HG02970 (cell line): ENCODE data around the gene ARHGEF7.

ENCODE experiments used
- ATAC-seq: cut with Tn5 transposase; IDR thresholded peaks from one replicate; pipeline ENCODE4 v1.9.1; 2021; ENCODE audit warnings: mild to moderate bottlenecking, moderate library complexity, moderate number of reproducible peaks; ENCODE audit not compliant: unreplicated experiment, low FRiP score

Gene ARHGEF7

DNA sequence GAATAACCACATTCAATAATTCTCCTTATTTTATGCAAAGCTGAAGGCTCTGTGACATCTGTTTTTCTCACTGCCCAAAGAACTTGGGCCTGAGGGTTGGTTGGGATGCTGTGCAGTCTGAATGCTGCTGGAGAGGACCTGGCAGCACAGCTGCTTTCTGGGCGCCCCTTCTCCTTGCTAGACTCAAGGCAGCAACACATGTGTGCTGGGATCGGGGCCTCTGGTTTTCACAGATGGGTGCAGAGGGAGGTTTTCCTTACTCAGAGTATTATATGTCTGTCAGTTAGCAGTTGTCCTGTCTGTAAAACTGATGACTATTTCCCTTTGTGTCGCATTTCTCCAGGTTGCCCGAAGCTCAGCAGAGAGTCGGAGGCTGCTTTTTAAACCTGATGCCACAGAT lies 152.1 kb downstream of the ARHGEF7 start:
- no peak for ATAC-seq

DNA sequence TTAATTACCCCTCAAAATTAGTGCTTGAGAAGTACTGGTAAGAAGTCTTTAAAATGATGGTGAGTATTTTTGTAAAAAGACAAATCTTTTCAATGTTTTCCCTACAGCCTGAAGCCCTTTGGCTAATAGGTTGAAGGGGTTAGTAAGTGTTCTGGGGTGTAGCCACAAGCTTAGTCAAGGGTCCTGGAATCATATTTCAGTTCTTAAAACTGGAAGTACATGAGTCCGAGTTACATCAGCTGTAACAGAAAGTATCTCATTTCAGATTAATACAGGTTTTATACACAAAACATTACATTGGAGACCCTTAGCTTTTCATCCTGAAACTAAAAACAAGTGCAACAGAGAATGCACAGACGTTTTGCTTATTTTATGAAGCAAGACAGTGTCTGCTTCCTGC lies 152.7 kb downstream of the ARHGEF7 start:
- ATAC-seq: no peak

GRCh38 chr13:111269508-111269907 lies 154.4 kb downstream of the ARHGEF7 start:
- no peak for ATAC-seq

DNA sequence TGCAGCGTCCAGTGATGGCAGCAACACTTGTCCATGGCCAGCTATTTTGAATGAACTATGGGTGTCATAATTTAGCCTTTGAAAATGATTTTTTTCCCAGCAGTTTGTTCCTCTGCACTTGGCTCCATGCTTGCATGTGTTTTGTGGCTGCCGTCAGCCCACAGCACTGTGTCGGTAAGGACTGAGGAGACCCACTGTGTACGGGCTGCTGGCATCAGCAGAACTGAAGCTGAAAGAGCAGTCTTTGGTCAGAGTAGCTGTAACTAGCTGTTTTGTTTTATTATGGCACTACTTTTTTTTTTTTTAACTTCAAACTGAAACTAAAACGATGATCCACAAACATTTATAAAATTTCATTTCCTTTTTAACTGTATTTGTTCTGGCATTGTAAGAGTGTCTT lies 155.0 kb downstream of the ARHGEF7 start:
- ATAC-seq: no peak

- no peak for ATAC-seq
Observed at GRCh38 chr13:111270765-111271698, 155.9 kb downstream of the ARHGEF7 start.

DNA sequence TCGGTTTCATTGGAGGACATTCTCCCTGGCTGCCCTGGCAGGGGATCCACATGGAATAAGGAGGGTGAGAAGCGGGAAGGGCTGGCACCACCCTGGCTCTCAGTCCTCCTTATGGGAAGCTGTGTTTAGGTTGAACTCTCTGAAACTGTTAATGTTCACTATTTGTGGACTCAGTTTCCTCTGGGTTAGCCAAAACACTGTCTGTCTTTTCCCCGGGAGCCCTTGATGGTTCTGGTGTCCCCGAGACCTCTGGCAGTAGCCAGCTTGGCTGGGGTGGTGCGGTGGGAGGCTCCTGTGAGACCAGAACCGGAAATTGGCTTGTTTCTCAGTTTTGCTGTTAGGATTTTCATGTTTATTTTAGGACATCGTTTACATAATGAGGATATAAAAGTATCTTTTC lies 157.0 kb downstream of the ARHGEF7 start:
- ATAC-seq: no peak

GRCh38 chr13:111275382-111275781 lies 160.3 kb downstream of the ARHGEF7 start:
- ATAC-seq: no peak

GRCh38 chr13:111275995-111276618 lies 161.0 kb downstream of the ARHGEF7 start:
- no peak for ATAC-seq

- no peak for ATAC-seq
Observed at GRCh38 chr13:111278258-111278657, 163.1 kb downstream of the ARHGEF7 start.

DNA sequence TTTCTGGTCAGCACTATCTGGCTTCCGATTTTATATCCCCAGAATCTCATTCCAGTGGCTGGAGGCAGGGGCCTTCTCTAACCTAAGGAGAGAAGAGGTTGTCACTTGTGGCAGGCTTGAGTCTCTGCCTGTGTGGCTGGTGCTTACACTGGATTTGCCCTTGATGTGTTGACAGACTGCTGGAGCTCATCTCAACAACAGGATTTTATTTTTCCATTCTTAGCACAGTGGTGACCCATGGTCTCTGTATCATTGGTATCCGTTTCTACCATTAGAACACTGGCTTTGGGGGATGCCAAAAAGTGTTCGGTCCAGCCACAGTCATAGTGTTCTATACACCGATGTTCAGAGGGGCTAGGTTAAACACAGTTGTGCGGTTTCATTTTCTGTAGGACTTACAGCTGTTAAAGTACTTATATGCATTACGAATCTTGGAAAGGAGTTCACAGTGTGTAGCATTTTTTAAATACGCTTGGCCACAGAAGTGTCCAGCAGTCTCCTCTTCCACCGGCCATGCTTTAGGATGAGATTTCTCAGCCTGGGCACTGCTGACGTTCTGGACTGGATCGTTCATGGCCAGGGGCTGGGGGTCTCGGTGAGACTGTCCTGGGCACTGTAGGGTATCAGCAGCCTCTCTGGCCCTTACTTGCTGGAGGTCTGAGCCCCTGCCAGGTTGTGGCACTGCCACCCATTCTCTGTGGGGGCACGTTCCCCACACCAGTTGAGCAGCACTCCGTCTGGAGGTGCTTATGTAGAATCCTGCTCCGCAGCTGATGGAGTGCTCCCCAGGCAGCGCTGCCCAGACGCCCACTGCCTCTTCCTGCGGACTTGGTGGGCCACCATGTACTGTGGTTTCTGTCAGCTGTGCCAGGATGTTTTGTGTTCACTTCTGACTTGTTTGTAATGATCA lies 163.9 kb downstream of the ARHGEF7 start:
- no peak for ATAC-seq

DNA sequence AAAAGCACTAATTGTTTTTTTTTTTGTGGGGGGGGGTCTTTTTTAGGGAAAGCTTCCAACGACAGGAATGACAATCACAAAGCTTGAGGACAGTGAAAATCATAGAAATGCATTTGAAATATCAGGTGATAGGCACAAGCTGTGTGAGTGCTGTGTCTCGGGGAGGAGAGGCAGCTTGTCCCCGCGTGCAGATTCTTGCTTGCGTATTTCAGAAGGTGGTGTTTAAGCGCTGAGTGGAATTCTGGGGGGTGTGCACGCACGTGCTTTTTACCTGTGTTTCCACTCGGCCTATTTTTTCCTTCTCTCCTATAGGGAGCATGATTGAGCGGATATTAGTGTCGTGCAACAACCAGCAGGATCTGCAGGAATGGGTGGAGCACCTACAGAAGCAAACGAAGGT lies 165.1 kb downstream of the ARHGEF7 start:
- ATAC-seq: no peak

- no peak for ATAC-seq
Observed at GRCh38 chr13:111280681-111281585, 165.8 kb downstream of the ARHGEF7 start.

- no peak for ATAC-seq
Observed at GRCh38 chr13:111281751-111282311, 166.7 kb downstream of the ARHGEF7 start.

DNA sequence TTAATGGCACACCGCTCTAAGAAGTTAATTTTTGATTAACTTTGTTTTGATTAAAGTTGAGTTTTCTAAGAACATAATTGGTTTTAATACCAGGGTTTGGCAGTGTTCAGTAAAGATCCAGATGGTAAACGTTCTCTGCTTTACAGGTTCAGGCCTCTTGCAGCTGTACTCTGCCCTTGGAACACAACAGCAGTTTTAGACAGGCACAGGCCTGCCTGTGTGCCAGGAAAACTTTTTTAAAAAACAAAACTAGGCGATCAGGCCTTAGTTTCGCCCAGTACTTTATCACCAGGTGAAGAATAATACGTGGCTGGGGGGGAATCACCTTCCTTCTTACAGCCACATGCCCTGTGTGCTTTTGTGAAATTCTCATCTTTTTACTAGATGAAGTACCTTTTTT lies 167.3 kb downstream of the ARHGEF7 start:
- no peak for ATAC-seq

- no peak for ATAC-seq
Observed at GRCh38 chr13:111282997-111283396, 167.9 kb downstream of the ARHGEF7 start.

DNA sequence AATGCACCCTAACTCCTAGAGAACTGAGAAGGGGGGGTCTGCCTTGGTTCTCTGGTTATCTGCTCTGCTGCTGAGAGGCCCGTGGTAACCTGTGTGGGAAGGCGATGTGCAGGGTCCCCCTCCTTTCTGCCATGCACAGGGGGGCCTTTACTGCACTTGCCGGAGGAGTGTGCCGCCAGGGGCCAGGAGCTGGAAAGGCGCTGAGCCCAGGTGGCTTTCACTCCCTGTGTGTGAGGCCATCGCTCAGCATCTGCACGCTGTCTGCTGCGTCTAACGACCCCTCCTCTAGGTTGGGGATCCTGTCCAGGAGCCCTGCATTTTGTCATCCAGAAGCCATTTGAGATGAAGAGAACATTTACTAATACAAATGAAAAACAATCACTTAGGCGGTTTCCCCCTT lies 168.3 kb downstream of the ARHGEF7 start:
- no peak for ATAC-seq

- no peak for ATAC-seq
Observed at GRCh38 chr13:111283991-111284390, 168.9 kb downstream of the ARHGEF7 start.

- no peak for ATAC-seq
Observed at GRCh38 chr13:111284565-111284964, 169.5 kb downstream of the ARHGEF7 start.

DNA sequence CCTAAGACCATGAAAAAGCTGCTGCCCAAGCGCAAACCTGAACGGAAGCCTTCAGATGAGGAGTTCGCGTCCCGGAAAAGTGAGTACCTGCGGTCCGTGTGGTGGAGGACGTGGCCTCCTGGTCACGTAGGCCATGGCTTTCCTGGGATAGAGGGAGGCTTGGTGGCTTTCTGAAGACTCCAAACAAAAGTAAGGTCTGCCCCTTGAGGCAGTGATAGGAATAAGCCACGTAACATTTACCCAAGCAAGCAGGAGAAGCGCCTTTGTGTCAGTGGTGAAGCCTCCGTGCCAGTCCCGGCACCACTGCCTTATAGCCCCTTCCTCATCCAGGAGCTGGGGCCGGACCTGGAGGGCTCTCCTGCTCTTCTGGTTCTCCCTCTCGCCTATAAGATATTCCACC lies 171.1 kb downstream of the ARHGEF7 start:
- no peak for ATAC-seq

GRCh38 chr13:111286749-111287148 lies 171.6 kb downstream of the ARHGEF7 start:
- no peak for ATAC-seq
